ENCODE measurements around the gene GNA12.

Gene GNA12

GRCh38 chr7:2866601-2867000 lies 22.5 kb upstream of the GNA12 start:
- DNase-seq (ENCODE audit: low read depth): no peak
- TF ChIP-seq, protein P1, sequence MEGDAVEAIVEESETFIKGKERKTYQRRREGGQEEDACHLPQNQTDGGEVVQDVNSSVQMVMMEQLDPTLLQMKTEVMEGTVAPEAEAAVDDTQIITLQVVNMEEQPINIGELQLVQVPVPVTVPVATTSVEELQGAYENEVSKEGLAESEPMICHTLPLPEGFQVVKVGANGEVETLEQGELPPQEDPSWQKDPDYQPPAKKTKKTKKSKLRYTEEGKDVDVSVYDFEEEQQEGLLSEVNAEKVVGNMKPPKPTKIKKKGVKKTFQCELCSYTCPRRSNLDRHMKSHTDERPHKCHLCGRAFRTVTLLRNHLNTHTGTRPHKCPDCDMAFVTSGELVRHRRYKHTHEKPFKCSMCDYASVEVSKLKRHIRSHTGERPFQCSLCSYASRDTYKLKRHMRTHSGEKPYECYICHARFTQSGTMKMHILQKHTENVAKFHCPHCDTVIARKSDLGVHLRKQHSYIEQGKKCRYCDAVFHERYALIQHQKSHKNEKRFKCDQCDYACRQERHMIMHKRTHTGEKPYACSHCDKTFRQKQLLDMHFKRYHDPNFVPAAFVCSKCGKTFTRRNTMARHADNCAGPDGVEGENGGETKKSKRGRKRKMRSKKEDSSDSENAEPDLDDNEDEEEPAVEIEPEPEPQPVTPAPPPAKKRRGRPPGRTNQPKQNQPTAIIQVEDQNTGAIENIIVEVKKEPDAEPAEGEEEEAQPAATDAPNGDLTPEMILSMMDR (IDR thresholded peaks at IDR 0.05; ENCODE audit: low read length, missing control alignments): no peak

DNA sequence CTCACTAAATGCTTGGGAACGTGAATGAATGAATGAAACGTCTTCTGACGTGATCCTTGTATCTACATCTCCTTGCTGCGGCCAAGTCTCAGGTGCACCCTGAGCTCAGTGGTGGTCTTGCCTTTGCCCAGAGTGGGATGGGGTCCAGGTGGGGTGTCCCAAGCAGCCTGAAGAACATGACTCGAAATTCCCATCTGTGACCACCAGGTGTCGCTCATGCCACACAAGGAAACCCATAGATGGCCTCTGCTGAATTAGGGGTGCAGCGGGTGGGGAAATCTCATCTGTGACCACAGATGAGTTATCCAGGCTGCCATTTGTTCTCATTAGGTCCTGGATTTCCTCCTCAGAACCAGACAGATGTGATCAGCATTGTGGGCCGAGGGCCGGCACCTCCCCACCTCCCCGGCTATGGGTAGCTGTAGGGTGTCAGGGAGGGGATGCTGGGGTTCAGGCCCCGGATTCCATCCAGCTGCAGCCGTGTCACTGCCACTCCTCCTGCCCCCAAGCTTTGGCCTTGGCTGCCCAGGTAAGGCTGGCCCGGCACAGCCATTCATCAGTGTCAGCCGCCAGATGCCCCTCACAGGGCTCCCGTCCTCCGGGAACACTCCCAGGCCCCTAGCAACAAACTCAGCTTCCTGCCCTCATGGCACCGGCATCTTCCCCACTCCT lies 21.0 kb upstream of the GNA12 start:
- TF ChIP-seq, protein P1 (IDR thresholded peaks at IDR 0.05; ENCODE audit: low read length, missing control alignments): peak; percentile 87
- peak; percentile 80 for DNase-seq (ENCODE audit: low read depth)
- H3K4me3 ChIP-seq (replicated peaks; ENCODE audit: low read depth, low read length): no peak overlapping the region

More at GRCh38 chr7:2866601-2867000, 22.5 kb upstream of the GNA12 start:
- no peak overlapping the region for H3K4me3 ChIP-seq (replicated peaks; ENCODE audit: low read depth, low read length)

DNA sequence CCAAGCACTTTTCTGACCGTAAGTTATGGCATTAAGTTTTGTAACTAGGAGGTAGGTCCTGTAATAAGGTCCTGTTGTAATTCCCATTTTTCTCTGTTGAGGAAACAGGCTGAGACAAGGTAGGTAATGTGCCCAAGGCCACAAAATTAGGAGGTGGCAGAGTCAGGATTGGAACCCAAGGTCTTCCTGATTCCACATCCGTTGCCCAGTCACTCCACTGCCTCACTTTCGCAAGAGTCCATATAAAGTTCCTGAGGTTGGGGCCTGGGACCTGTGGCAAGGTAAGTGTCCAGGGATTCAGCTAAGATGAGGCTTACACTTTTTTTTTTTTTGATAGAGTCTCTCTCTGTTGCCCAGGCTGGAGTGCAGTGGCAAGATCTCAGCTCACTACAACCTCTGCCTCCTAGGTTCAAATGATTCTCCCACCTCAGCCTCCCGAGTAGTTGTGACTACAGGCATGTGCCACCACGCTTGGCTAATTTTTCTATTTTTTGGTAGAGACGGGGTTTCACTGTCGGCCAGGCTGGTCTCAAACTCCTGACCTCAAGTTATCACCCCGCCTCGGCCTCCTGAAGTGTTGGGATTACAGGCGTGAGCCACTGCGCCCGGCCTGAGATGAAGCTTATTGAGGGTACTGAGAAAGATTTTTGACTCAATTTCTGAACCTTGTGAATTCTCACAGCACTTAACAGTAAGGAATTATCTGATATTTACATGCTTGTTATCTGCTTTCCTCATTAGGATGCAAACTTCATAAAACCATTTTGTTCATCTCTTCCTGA lies 20.3 kb upstream of the GNA12 start:
- peak overlapping the region; percentile 25 for H3K4me3 ChIP-seq (replicated peaks; ENCODE audit: low read depth, low read length)
- TF ChIP-seq, protein P1 (IDR thresholded peaks at IDR 0.05; ENCODE audit: low read length, missing control alignments): no peak
- DNase-seq (ENCODE audit: low read depth): no peak

GRCh38 chr7:2863461-2864066 lies 19.5 kb upstream of the GNA12 start:
- TF ChIP-seq, protein P1 (IDR thresholded peaks at IDR 0.05; ENCODE audit: low read length, missing control alignments): no peak
- H3K4me3 ChIP-seq (replicated peaks; ENCODE audit: low read depth, low read length): peak overlapping the region; percentile 25
- peak; percentile 99 for DNase-seq (ENCODE audit: low read depth)

DNA sequence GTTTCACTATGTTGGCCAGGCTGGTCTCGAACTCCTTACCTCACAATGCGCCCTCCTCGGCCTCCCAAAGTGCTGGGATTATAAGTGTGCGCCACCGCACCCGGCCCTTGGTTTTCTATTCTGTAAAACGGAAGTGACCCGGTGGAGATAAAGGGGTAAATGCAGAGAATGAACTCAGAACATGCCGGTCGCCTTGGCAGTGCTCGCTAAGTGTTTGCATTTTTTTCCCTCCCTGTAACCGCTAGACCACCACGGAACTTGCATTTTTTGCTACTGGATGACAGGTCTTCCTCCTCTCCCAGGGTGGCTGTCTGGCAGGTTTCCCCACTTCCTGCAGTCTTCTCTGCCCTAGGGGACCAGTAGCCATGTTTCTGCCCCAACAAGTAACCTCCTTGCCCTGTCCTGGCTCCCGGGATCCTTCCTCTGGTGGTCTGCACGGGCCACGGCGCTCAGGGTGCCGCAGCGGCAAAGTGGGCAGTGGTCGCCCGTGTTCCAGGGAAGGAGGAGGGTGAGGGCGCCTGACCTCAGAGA lies 18.8 kb upstream of the GNA12 start:
- TF ChIP-seq, protein P1 (IDR thresholded peaks at IDR 0.05; ENCODE audit: low read length, missing control alignments): no peak
- peak overlapping the region; percentile 9 for H3K4me3 ChIP-seq (replicated peaks; ENCODE audit: low read depth, low read length)
- DNase-seq (ENCODE audit: low read depth): peak; percentile 82

- TF ChIP-seq, protein P1 (IDR thresholded peaks at IDR 0.05; ENCODE audit: low read length, missing control alignments): no peak
- DNase-seq (ENCODE audit: low read depth): no peak
- H3K4me3 ChIP-seq (replicated peaks; ENCODE audit: low read depth, low read length): no peak overlapping the region
Measured at GRCh38 chr7:2861509-2861908, 17.4 kb upstream of the GNA12 start.
